ENCODE results near the gene ARHGAP5. TPM values are rescaled to one million over a fixed set of nuclear protein-coding genes. Genes with fewer than 3 reads are reported as not detected.

The ARHGAP5 gene
- total and polyA plus RNA-seq, 2 donors (not counting 1 experiment from before 2014, with no cell fraction given) = 6.4 to 65.0 TPM

DNA sequence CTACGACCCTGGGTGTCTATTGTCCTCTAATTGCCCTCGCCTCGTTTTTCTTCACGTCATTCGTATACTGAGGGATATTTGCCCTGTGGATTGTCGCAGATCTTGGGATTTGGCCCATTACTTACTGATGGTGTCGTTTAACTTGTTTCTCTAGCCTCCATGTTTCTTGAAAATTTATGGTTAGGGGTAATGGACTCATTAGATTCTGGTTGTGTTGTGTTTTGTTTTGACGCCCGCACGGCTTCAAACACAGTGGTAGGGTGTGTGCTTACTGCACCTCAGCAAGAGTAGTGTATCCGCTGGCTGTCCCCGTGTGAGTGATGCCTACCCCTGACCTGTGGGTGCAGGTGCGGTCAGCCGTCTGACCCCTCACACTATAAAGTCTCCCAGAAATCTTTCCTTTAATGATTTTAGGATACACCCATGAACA lies 126.8 kb downstream of the ARHGAP5 start:
- DNase-seq = peak; percentile 54
- H3K27ac ChIP-seq (ENCODE audit: low read length in 2 of 2) = peak overlapping the region; percentile 99
- no peaks in the 10 kb centered on the region for H3K27me3 ChIP-seq (replicated peaks in 1 of 4; ENCODE audit: control extremely low read depth in 1 of 4, control insufficient read depth in 3 of 4, insufficient read depth in 4 of 4, low read length in 3 of 4)
- H2AFZ ChIP-seq (ENCODE audit: insufficient read depth, low read depth, low read length, poor library complexity, severe bottlenecking) = peak overlapping the region; percentile 86
- no peaks in the 10 kb centered on the region for H4K20me1 ChIP-seq (ENCODE audit: control insufficient read depth, insufficient read depth, low read length, poor library complexity, severe bottlenecking)
- no peaks in the 10 kb centered on the region for H3K79me2 ChIP-seq (ENCODE audit: control insufficient read depth, insufficient read depth, low read length)
- intact Hi-C loops (cut with micrococcal nuclease) = loop anchor here (1.0 to 10.0 kb wide), 8 partner anchors 48 to 1645 kb away; partner anchors contain the start of genes AP4S1, G2E3, HEATR5A and HECTD1
- Mint-ChIP-seq H3K4me3 (peak overlapping the region; percentile 92), H3K4me1 (peaks cover 48% of the 10 kb centered on the region), H3K27me3 (no peaks in the 10 kb centered on the region), H3K9me3 (ENCODE audit: insufficient read depth) (no peaks in the 10 kb centered on the region), H3K27ac (peak overlapping the region; percentile 99)
- peak overlapping the region; percentile 67 to 88 (median 87) for H3K4me3 ChIP-seq (ENCODE audit: control extremely low read depth in 1 of 5, extremely low read depth in 1 of 5, insufficient read depth in 1 of 5, low read depth in 2 of 5, low read length in 4 of 5)
- H3K4me1 ChIP-seq (ENCODE audit: control insufficient read depth in 2 of 2, insufficient read depth in 2 of 2, low read length in 2 of 2) = peaks cover 13 to 27% of the 10 kb centered on the region in 2 donors
- ChIA-PET POLR2A (interaction anchor here (1.0 to 2.4 kb wide), 2 partner anchors 127 to 784 kb away, joined by 3 to 33 read pairs; partner anchors contain the start of genes ARHGAP5 and HEATR5A), CTCF (interaction anchor here (1.0 to 2.5 kb wide), 6 partner anchors 11 to 131 kb away, joined by 3 to 13 read pairs (median 4); partner anchors contain the start of gene ARHGAP5)
- no peak for ATAC-seq (ENCODE audit: low read depth)
- WGBS (ENCODE audit: insufficient coverage) = 2% methylated on average over 10 of the region's 14 CpGs
- peaks cover 0 to 1% (median 0%) of the 10 kb centered on the region in 3 donors for H3K9me3 ChIP-seq (ENCODE audit: control extremely low read depth in 1 of 3, control insufficient read depth in 2 of 3, insufficient read depth in 1 of 3, low read length in 2 of 3)
- peak overlapping the region; percentile 93 for H3K9ac ChIP-seq (ENCODE audit: low read length)
- H3K4me2 ChIP-seq (replicated peaks; ENCODE audit: low read depth, low read length, poor library complexity, severe bottlenecking) = peak overlapping the region; percentile 77
- no peaks in the 10 kb centered on the region for H3K36me3 ChIP-seq (replicated peaks in 1 of 2; ENCODE audit: control extremely low read depth in 1 of 2, control insufficient read depth in 1 of 2, extremely low read depth in 1 of 2, insufficient read depth in 2 of 2, low read length in 1 of 2)
- TF ChIP-seq EZH2 (IDR thresholded peaks at IDR 0.05; ENCODE audit: borderline replicate concordance, insufficient read depth, low read depth, low read length, poor library complexity, severe bottlenecking) = no peak
- no peak for TF ChIP-seq CTCF (IDR thresholded peaks at IDR 0.05)

- peak overlapping the region; percentile 26 for H3K4me3 Mint-ChIP-seq
- Histone ChIP-seq H2AFZ (ENCODE audit: insufficient read depth, low read depth, low read length, poor library complexity, severe bottlenecking) (no peak overlapping the region), H3K27me3 (replicated peaks in 1 of 4; ENCODE audit: control extremely low read depth in 1 of 4, control insufficient read depth in 3 of 4, insufficient read depth in 4 of 4, low read length in 3 of 4) (no peaks in the 10 kb centered on the region), H3K4me1 (ENCODE audit: control insufficient read depth in 2 of 2, insufficient read depth in 2 of 2, low read length in 2 of 2) (peaks cover 7 to 20% of the 10 kb centered on the region in 2 donors), H3K79me2 (ENCODE audit: control insufficient read depth, insufficient read depth, low read length) (no peaks in the 10 kb centered on the region), H3K9me3 (ENCODE audit: control extremely low read depth in 1 of 3, control insufficient read depth in 2 of 3, insufficient read depth in 1 of 3, low read length in 2 of 3) (peaks cover 0 to 1% (median 0%) of the 10 kb centered on the region in 3 donors), H3K27ac (ENCODE audit: low read length in 2 of 2) (no peak overlapping the region), H3K4me2 (replicated peaks; ENCODE audit: low read depth, low read length, poor library complexity, severe bottlenecking) (no peak overlapping the region), H3K4me3 (ENCODE audit: control extremely low read depth in 1 of 5, extremely low read depth in 1 of 5, insufficient read depth in 1 of 5, low read depth in 2 of 5, low read length in 4 of 5) (no peak overlapping the region), H3K9ac (ENCODE audit: low read length) (no peak overlapping the region), H3K36me3 (replicated peaks in 1 of 2; ENCODE audit: control extremely low read depth in 1 of 2, control insufficient read depth in 1 of 2, extremely low read depth in 1 of 2, insufficient read depth in 2 of 2, low read length in 1 of 2) (no peaks in the 10 kb centered on the region), H4K20me1 (ENCODE audit: control insufficient read depth, insufficient read depth, low read length, poor library complexity, severe bottlenecking) (no peaks in the 10 kb centered on the region)
- WGBS (ENCODE audit: insufficient coverage) = no CpG with 5 or more reads among the region's 3 CpGs
- intact Hi-C loops (cut with micrococcal nuclease) = loop anchor here (10.0 kb wide), 1 partner anchor 51 kb away; no protein-coding TSS in a partner anchor
- ATAC-seq (ENCODE audit: low read depth) = no peak
- peaks cover 42% of the 10 kb centered on the region for H3K4me1 Mint-ChIP-seq
- DNase-seq = no peak
- no peak for TF ChIP-seq CTCF (IDR thresholded peaks at IDR 0.05)
- TF ChIP-seq EZH2 (IDR thresholded peaks at IDR 0.05; ENCODE audit: borderline replicate concordance, insufficient read depth, low read depth, low read length, poor library complexity, severe bottlenecking) = no peak
- CTCF ChIA-PET = interaction anchor here (1.1 to 1.4 kb wide), 2 partner anchors 129 to 136 kb away, joined by 3 to 5 read pairs; partner anchors contain the start of gene ARHGAP5
- no peaks in the 10 kb centered on the region for H3K9me3 Mint-ChIP-seq (ENCODE audit: insufficient read depth)
- H3K27me3 Mint-ChIP-seq = peaks cover 3% of the 10 kb centered on the region
- no peak overlapping the region for H3K27ac Mint-ChIP-seq
- POLR2A ChIA-PET = no interaction called here
These were observed 128.4 kb downstream of the ARHGAP5 start for GRCh38 chr14:32205554-32205953.

Measured in B cell (primary cell).